Immature natural killer cell (primary cell): ENCODE data around the gene ATP5MG. TPM values are rescaled to one million over a fixed set of nuclear protein-coding genes. Genes with fewer than 3 reads are reported as not detected.

Experiments used
- DNase-seq, 3 donors: peaks; one replicate each; pipeline ENCODE4 v3.0.0; 2022; ENCODE audit warnings: mixed read lengths in 1 of 3
- H3K27ac Mint-ChIP-seq, 6 donors: one replicate each; pipeline ENCODE4 v1.8.0; 2020; ENCODE audit warnings: mixed read lengths in 6 of 6, mild to moderate bottlenecking in 5 of 6, inconsistent platforms in 4 of 6, moderate library complexity in 3 of 6
- H3K27me3 Mint-ChIP-seq, 3 donors: one replicate each; pipeline ENCODE4 v1.8.0; 2020 to 2021; ENCODE audit warnings: low read depth in 3 of 3, mild to moderate bottlenecking in 3 of 3, mixed read lengths in 3 of 3, moderate library complexity in 3 of 3, inconsistent platforms in 1 of 3
- H3K36me3 Mint-ChIP-seq, 3 donors: one replicate each; pipeline ENCODE4 v1.8.0; 2020; ENCODE audit warnings: mixed read lengths in 3 of 3, inconsistent platforms in 2 of 3, mild to moderate bottlenecking in 2 of 3
- H3K4me1 Mint-ChIP-seq, 2 donors: one replicate each; pipeline ENCODE4 v1.8.0; 2020; ENCODE audit warnings: inconsistent platforms in 2 of 2, mild to moderate bottlenecking in 2 of 2, mixed read lengths in 2 of 2, moderate library complexity in 1 of 2
- H3K4me3 Mint-ChIP-seq, 5 donors: one replicate each; pipeline ENCODE4 v1.8.0; 2020; ENCODE audit warnings: mild to moderate bottlenecking in 5 of 5, mixed read lengths in 5 of 5, inconsistent platforms in 3 of 5, moderate library complexity in 3 of 5
- H3K9me3 Mint-ChIP-seq, 6 donors: one replicate each; pipeline ENCODE4 v1.8.0; 2020; ENCODE audit warnings: mild to moderate bottlenecking in 6 of 6, mixed read lengths in 6 of 6, inconsistent platforms in 4 of 6, moderate library complexity in 3 of 6
- polyA plus RNA-seq, 3 donors: library from polyadenylated mRNA; unstranded; fragments of 300-500 nt; fragmentation: Illumina TruSeq; gene quantifications; one replicate each; pipeline ENCODE4 v1.2.3, GENCODE V29; 2021

The ATP5MG gene
- polyA plus RNA-seq, 3 donors from 2014 or later: 448 to 825 (median 551) TPM

GRCh38 chr11:118439646-118440045 is 38.2 kb downstream of the ATP5MG start:
- Mint-ChIP-seq H3K27ac (peak overlapping the region; percentile 91 to 97 (median 94)), H3K4me3 (peak overlapping the region in 4 of 5 donors; percentile 16 to 95 (median 88)), H3K36me3 (no peaks in the 10 kb centered on the region), H3K9me3 (no peaks in the 10 kb centered on the region), H3K27me3 (peaks cover 6 to 19% (median 13%) of the 10 kb centered on the region in 3 donors), H3K4me1 (peaks cover 72 to 80% of the 10 kb centered on the region in 2 donors)
- DNase-seq: no peak

DNA sequence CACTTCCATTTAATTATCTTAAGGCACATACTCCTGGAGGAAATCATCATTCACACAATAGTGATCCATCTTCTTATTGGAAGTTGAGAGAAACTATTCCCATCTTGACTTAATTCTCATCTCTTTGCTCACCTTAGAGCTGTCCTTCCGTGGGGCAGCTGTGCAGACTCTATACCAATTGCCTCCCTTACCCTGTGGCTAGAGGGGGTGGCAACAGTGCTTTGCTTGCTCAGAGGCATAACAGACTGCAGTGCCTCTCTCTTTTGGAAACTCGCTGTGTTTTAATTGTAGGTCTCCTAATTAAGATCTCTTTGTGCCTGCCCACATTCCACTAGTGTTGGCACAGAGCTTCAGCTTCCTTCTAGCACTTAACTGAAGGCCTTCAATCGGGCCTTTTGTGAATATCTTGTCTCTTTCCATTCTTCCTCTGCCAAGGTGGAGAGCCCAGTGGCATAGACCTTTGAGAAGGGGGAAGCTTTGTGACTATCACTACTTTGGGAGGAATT is 40.4 kb downstream of the ATP5MG start:
- H3K36me3 Mint-ChIP-seq: peaks cover 0 to 3% (median 0%) of the 10 kb centered on the region in 3 donors
- peaks cover 83 to 94% of the 10 kb centered on the region in 2 donors for H3K4me1 Mint-ChIP-seq
- peaks cover 2 to 9% (median 4%) of the 10 kb centered on the region in 3 donors for H3K27me3 Mint-ChIP-seq
- H3K27ac Mint-ChIP-seq: peak overlapping the region; percentile 1 to 69 (median 42)
- H3K4me3 Mint-ChIP-seq: peak overlapping the region in 1 of 5 donors; percentile 38
- H3K9me3 Mint-ChIP-seq: no peaks in the 10 kb centered on the region
- no peak for DNase-seq

GRCh38 chr11:118442301-118442700 is 40.9 kb downstream of the ATP5MG start:
- H3K27ac Mint-ChIP-seq: peak overlapping the region in 5 of 6 donors; percentile 25 to 69 (median 35)
- peak overlapping the region in 1 of 5 donors; percentile 38 for H3K4me3 Mint-ChIP-seq
- H3K4me1 Mint-ChIP-seq: peaks cover 84 to 98% of the 10 kb centered on the region in 2 donors
- H3K36me3 Mint-ChIP-seq: peaks cover 0 to 3% (median 0%) of the 10 kb centered on the region in 3 donors
- peaks cover 2 to 5% (median 2%) of the 10 kb centered on the region in 3 donors for H3K27me3 Mint-ChIP-seq
- no peak for DNase-seq
- no peaks in the 10 kb centered on the region for H3K9me3 Mint-ChIP-seq

- H3K27ac Mint-ChIP-seq: peak overlapping the region in 4 of 6 donors; percentile 9 to 62 (median 42)
- H3K36me3 Mint-ChIP-seq: peaks cover 0 to 3% (median 0%) of the 10 kb centered on the region in 3 donors
- H3K4me3 Mint-ChIP-seq: peak overlapping the region in 1 of 5 donors; percentile 23
- peaks cover 0 to 2% (median 0%) of the 10 kb centered on the region in 3 donors for H3K27me3 Mint-ChIP-seq
- peaks cover 82 to 98% of the 10 kb centered on the region in 2 donors for H3K4me1 Mint-ChIP-seq
- no peak for DNase-seq
- H3K9me3 Mint-ChIP-seq: no peaks in the 10 kb centered on the region
Measured at GRCh38 chr11:118442908-118443589, 41.6 kb downstream of the ATP5MG start.

- peak overlapping the region in 4 of 6 donors; percentile 9 to 84 (median 30) for H3K27ac Mint-ChIP-seq
- H3K4me1 Mint-ChIP-seq: peaks cover 78 to 98% of the 10 kb centered on the region in 2 donors
- H3K36me3 Mint-ChIP-seq: peaks cover 0 to 3% (median 0%) of the 10 kb centered on the region in 3 donors
- peak overlapping the region in 1 of 5 donors; percentile 23 for H3K4me3 Mint-ChIP-seq
- H3K9me3 Mint-ChIP-seq: no peaks in the 10 kb centered on the region
- no peak for DNase-seq
- H3K27me3 Mint-ChIP-seq: peaks cover 0 to 2% (median 0%) of the 10 kb centered on the region in 3 donors
Measured at GRCh38 chr11:118443590-118444218, 42.3 kb downstream of the ATP5MG start.

- H3K27me3 Mint-ChIP-seq: peaks cover 0 to 2% (median 0%) of the 10 kb centered on the region in 3 donors
- no peak for DNase-seq
- H3K4me3 Mint-ChIP-seq: no peak overlapping the region
- peak overlapping the region in 3 of 6 donors; percentile 2 to 77 (median 32) for H3K27ac Mint-ChIP-seq
- H3K9me3 Mint-ChIP-seq: no peaks in the 10 kb centered on the region
- H3K36me3 Mint-ChIP-seq: peaks cover 0 to 3% (median 0%) of the 10 kb centered on the region in 3 donors
- H3K4me1 Mint-ChIP-seq: peaks cover 54 to 80% of the 10 kb centered on the region in 2 donors
Measured at GRCh38 chr11:118447423-118447822, 46.0 kb downstream of the ATP5MG start.

DNA sequence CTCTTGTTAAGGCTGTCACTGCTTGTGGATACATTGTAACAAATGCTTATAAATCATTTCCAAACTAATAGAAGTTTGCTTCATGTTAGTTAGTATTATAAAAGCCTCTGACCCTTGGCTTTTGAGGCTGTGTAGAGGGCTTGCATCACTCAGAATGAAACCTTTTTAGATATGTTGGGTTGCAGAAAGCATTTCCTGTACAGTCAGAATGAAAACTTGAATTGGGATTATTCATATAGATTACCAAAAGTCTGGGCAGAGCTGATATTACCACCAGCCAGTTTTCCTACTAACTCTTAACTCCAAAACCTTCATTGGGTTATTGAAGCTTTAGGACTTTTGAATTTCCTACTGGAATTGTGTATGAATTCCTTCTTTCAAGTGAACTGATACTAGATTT is 46.9 kb downstream of the ATP5MG start:
- peak overlapping the region in 2 of 6 donors; percentile 13 to 46 for H3K27ac Mint-ChIP-seq
- H3K4me1 Mint-ChIP-seq: peaks cover 54 to 78% of the 10 kb centered on the region in 2 donors
- H3K9me3 Mint-ChIP-seq: no peaks in the 10 kb centered on the region
- no peak overlapping the region for H3K4me3 Mint-ChIP-seq
- H3K36me3 Mint-ChIP-seq: peaks cover 3 to 5% (median 5%) of the 10 kb centered on the region in 3 donors
- DNase-seq: no peak
- H3K27me3 Mint-ChIP-seq: peaks cover 0 to 2% (median 0%) of the 10 kb centered on the region in 3 donors

GRCh38 chr11:118449316-118449918 is 48.0 kb downstream of the ATP5MG start:
- peaks cover 0 to 2% (median 0%) of the 10 kb centered on the region in 3 donors for H3K27me3 Mint-ChIP-seq
- H3K27ac Mint-ChIP-seq: peak overlapping the region in 4 of 6 donors; percentile 13 to 80 (median 44)
- H3K4me1 Mint-ChIP-seq: peaks cover 53 to 78% of the 10 kb centered on the region in 2 donors
- no peak overlapping the region for H3K4me3 Mint-ChIP-seq
- no peaks in the 10 kb centered on the region for H3K9me3 Mint-ChIP-seq
- peaks cover 3 to 7% (median 6%) of the 10 kb centered on the region in 3 donors for H3K36me3 Mint-ChIP-seq
- no peak for DNase-seq

DNA sequence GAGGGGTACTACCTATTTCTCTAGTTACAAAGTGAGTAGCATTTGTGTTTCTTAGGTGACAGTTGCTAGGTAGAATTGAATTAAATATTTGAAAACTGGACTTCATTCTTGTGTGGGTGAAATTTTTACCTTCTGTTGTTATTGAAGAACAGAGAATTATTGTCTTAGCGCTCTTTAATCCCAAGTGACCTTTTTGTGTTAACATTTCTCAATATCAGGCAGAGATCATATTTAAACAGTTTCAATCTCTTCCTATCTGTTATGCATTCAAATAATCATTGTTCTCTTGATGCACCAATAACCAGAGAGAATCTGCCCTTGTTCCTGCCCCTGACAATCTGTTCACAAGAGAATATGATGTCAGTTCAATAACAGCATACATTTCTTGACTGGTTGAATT is 49.0 kb downstream of the ATP5MG start:
- Mint-ChIP-seq H3K4me1 (peaks cover 50 to 77% of the 10 kb centered on the region in 2 donors), H3K27ac (peak overlapping the region in 4 of 6 donors; percentile 0 to 53 (median 10)), H3K27me3 (peaks cover 0 to 2% (median 0%) of the 10 kb centered on the region in 3 donors), H3K9me3 (no peaks in the 10 kb centered on the region), H3K4me3 (no peak overlapping the region), H3K36me3 (peaks cover 3 to 10% (median 7%) of the 10 kb centered on the region in 3 donors)
- no peak for DNase-seq

Other genes with a start within 250 kb of the ATP5MG start
- gene SCN4B, start 248.8 kb upstream of the ATP5MG start, polyA plus RNA-seq: not detected
- gene SCN2B, start 225.0 kb upstream of the ATP5MG start, polyA plus RNA-seq: not detected
- 10 to 100 TPM; 16.8 to 37.7 (median 26.3) TPM for gene JAML, start 176.6 kb upstream of the ATP5MG start, polyA plus RNA-seq
- 1 to 10 TPM; 4.2 to 5.2 (median 4.8) TPM for gene MPZL3, start 149.2 kb upstream of the ATP5MG start, polyA plus RNA-seq
- gene MPZL2, start 137.3 kb upstream of the ATP5MG start, polyA plus RNA-seq: 1 to 10 TPM in 1 of 3 donors, under 1 TPM in 2; 0.17 to 1.5 (median 0.49) TPM
- 100 to 1,000 TPM in 2 of 3 donors, 10 to 100 TPM in 1; 50.4 to 456 (median 296) TPM for gene CD3E, start 96.9 kb upstream of the ATP5MG start, polyA plus RNA-seq
- gene CD3D, start 58.9 kb upstream of the ATP5MG start, polyA plus RNA-seq: 10 to 100 TPM; 19.8 to 97.2 (median 20.5) TPM
- gene CD3G, start 57.3 kb upstream of the ATP5MG start, polyA plus RNA-seq: 10 to 100 TPM in 2 of 3 donors, 1 to 10 TPM in 1; 4.1 to 40.7 (median 10.8) TPM
- 10 to 100 TPM; 13.7 to 26.3 (median 14.1) TPM for gene UBE4A, start 42.0 kb upstream of the ATP5MG start, polyA plus RNA-seq
- 10 to 100 TPM in 1 of 3 donors, 1 to 10 TPM in 2; 3.2 to 22.5 (median 6.6) TPM for gene KMT2A, start 34.9 kb downstream of the ATP5MG start, polyA plus RNA-seq
- under 1 TPM; 0.37 to 0.50 (median 0.50) TPM for gene TTC36, start 125.9 kb downstream of the ATP5MG start, polyA plus RNA-seq
- 10 to 100 TPM in 2 of 3 donors, 1 to 10 TPM in 1; 9.6 to 16.8 (median 10.8) TPM for gene TMEM25, start 129.6 kb downstream of the ATP5MG start, polyA plus RNA-seq
- 1 to 10 TPM; 5.9 to 8.1 (median 7.4) TPM for gene IFT46, start 164.3 kb downstream of the ATP5MG start, polyA plus RNA-seq
- gene ARCN1, start 170.8 kb downstream of the ATP5MG start, polyA plus RNA-seq: 100 to 1,000 TPM in 2 of 3 donors, 10 to 100 TPM in 1; 99.9 to 164 (median 157) TPM
- under 1 TPM in 1 of 3 donors, not detected in 2; 0.17 TPM for gene PHLDB1, start 206.0 kb downstream of the ATP5MG start, polyA plus RNA-seq